CD4-positive, CD25-positive, alpha-beta regulatory T cell (primary cell): Measurements from ENCODE around the gene TBC1D22A. TPM values are rescaled to one million over a fixed set of nuclear protein-coding genes. Genes with fewer than 3 reads are reported as not detected.

ENCODE experiments used
- ATAC-seq, 2 donors: fragments of 150-1000 bp; cut with Tn5 transposase; one replicate each; pipeline ENCODE4 v1.10.0; 2021; ENCODE audit warnings: low read depth in 2 of 2, moderate number of reproducible peaks in 2 of 2, moderate library complexity in 1 of 2
- DNase-seq, 3 donors: peaks; one replicate each; pipeline versions ENCODE4 v3.0.0 to v3.0.0-alpha.2; 2012 to 2022; ENCODE audit warnings: mixed read lengths in 1 of 3
- H3K27ac ChIP-seq: one replicate; pipeline ENCODE4 v1.7.0; 2013; ENCODE audit warnings: mild to moderate bottlenecking, low read length; ENCODE audit not compliant: insufficient read depth, poor library complexity, severe bottlenecking
- H3K27me3 ChIP-seq: one replicate; pipeline ENCODE4 v1.7.0; 2013; ENCODE audit warnings: low read length; ENCODE audit not compliant: control insufficient read depth, insufficient read depth
- H3K36me3 ChIP-seq: one replicate; pipeline ENCODE4 v1.7.0; 2013; ENCODE audit warnings: mild to moderate bottlenecking, low read length, moderate library complexity; ENCODE audit not compliant: control insufficient read depth, insufficient read depth
- H3K4me1 ChIP-seq: 2 replicates; pipeline ENCODE4 v1.7.0; 2013; ENCODE audit warnings: mild to moderate bottlenecking, low read length; ENCODE audit not compliant: insufficient read depth, control insufficient read depth, poor library complexity, severe bottlenecking
- H3K4me3 ChIP-seq: one replicate; pipeline ENCODE4 v1.7.0; 2013; ENCODE audit warnings: low read depth, mild to moderate bottlenecking, low read length, moderate library complexity
- H3K9me3 ChIP-seq, 2 experiments: 1 replicate in 1 of 2; 2 replicates in 1 of 2; pipeline ENCODE4 v1.7.0; 2013; ENCODE audit warnings: low read length in 2 of 2, mild to moderate bottlenecking in 1 of 2, moderate library complexity in 1 of 2; ENCODE audit not compliant: control insufficient read depth in 2 of 2
- H3K27ac Mint-ChIP-seq, 3 donors: one replicate each; pipeline ENCODE4 v1.8.0; 2020 to 2022; ENCODE audit warnings: mild to moderate bottlenecking in 3 of 3, mixed read lengths in 3 of 3, moderate library complexity in 2 of 3
- H3K27me3 Mint-ChIP-seq: one replicate; pipeline ENCODE4 v1.8.0; 2022; ENCODE audit warnings: mild to moderate bottlenecking, mixed read lengths
- H3K36me3 Mint-ChIP-seq: one replicate; pipeline ENCODE4 v1.8.0; 2020; ENCODE audit warnings: mixed read lengths
- H3K4me1 Mint-ChIP-seq, 4 donors: one replicate each; pipeline ENCODE4 v1.8.0; 2020 to 2022; ENCODE audit warnings: mixed read lengths in 4 of 4, mild to moderate bottlenecking in 1 of 4
- H3K4me3 Mint-ChIP-seq, 4 donors: one replicate each; pipeline ENCODE4 v1.8.0; 2020 to 2022; ENCODE audit warnings: mild to moderate bottlenecking in 4 of 4, mixed read lengths in 4 of 4, moderate library complexity in 3 of 4
- H3K9me3 Mint-ChIP-seq, 7 donors: one replicate each; pipeline ENCODE4 v1.8.0; 2020 to 2022; ENCODE audit warnings: mixed read lengths in 7 of 7, mild to moderate bottlenecking in 3 of 7, moderate library complexity in 2 of 7
- polyA plus RNA-seq, 4 donors: library from polyadenylated mRNA; unstranded; fragments of 300-500 nt; fragmentation: Illumina TruSeq; gene quantifications; one replicate each; pipeline ENCODE4 v1.2.3, GENCODE V29; 2021
- total RNA-seq: library from RNA; stranded (reverse); gene quantifications from one replicate; pipeline ENCODE4 v1.2.3, GENCODE V29; 2022

TBC1D22A gene
- total and polyA plus RNA-seq, 5 donors from 2014 or later: 19.8 to 42.5 (median 24.3) TPM

GRCh38 chr22:47038206-47038835 is 275.9 kb downstream of the TBC1D22A start:
- Mint-ChIP-seq H3K27me3 (peaks cover 4% of the 10 kb centered on the region), H3K9me3 (no peaks in the 10 kb centered on the region), H3K4me3 (no peak overlapping the region), H3K36me3 (peaks cover 15% of the 10 kb centered on the region), H3K27ac (no peak overlapping the region), H3K4me1 (peaks cover 5 to 19% (median 11%) of the 10 kb centered on the region in 4 donors)
- Histone ChIP-seq H3K36me3 (peaks cover 5% of the 10 kb centered on the region), H3K27me3 (no peaks in the 10 kb centered on the region), H3K4me1 (peaks cover 2% of the 10 kb centered on the region), H3K4me3 (no peak overlapping the region), H3K9me3 (no peaks in the 10 kb centered on the region), H3K27ac (no peak overlapping the region)
- no peak for DNase-seq
- ATAC-seq: no peak

GRCh38 chr22:47039356-47039755 is 276.9 kb downstream of the TBC1D22A start:
- H3K36me3 Mint-ChIP-seq: peaks cover 15% of the 10 kb centered on the region
- Histone ChIP-seq H3K27me3 (no peaks in the 10 kb centered on the region), H3K36me3 (peaks cover 5% of the 10 kb centered on the region), H3K27ac (no peak overlapping the region), H3K9me3 (no peaks in the 10 kb centered on the region), H3K4me1 (peaks cover 8% of the 10 kb centered on the region), H3K4me3 (no peak overlapping the region)
- peaks cover 4% of the 10 kb centered on the region for H3K27me3 Mint-ChIP-seq
- H3K27ac Mint-ChIP-seq: no peak overlapping the region
- H3K4me1 Mint-ChIP-seq: peaks cover 6 to 27% (median 15%) of the 10 kb centered on the region in 4 donors
- H3K4me3 Mint-ChIP-seq: peak overlapping the region in 1 of 4 donors; percentile 44
- no peak for ATAC-seq
- DNase-seq: no peak
- no peaks in the 10 kb centered on the region for H3K9me3 Mint-ChIP-seq

- Histone ChIP-seq H3K4me3 (no peak overlapping the region), H3K36me3 (peaks cover 5% of the 10 kb centered on the region), H3K27me3 (no peaks in the 10 kb centered on the region), H3K27ac (no peak overlapping the region), H3K4me1 (peaks cover 8% of the 10 kb centered on the region), H3K9me3 (no peaks in the 10 kb centered on the region)
- ATAC-seq (no peak), DNase-seq (no peak)
- no peaks in the 10 kb centered on the region for H3K9me3 Mint-ChIP-seq
- peaks cover 4% of the 10 kb centered on the region for H3K27me3 Mint-ChIP-seq
- peaks cover 9 to 36% (median 18%) of the 10 kb centered on the region in 4 donors for H3K4me1 Mint-ChIP-seq
- peaks cover 15% of the 10 kb centered on the region for H3K36me3 Mint-ChIP-seq
- no peak overlapping the region for H3K4me3 Mint-ChIP-seq
- peak overlapping the region in 1 of 3 donors; percentile 36 for H3K27ac Mint-ChIP-seq
Measured at GRCh38 chr22:47040486-47041270, 278.2 kb downstream of the TBC1D22A start.

GRCh38 chr22:47041271-47042115 is 279.0 kb downstream of the TBC1D22A start:
- no peak for ATAC-seq
- H3K4me1 ChIP-seq: peaks cover 8% of the 10 kb centered on the region
- Mint-ChIP-seq H3K4me3 (peak overlapping the region in 1 of 4 donors; percentile 30), H3K9me3 (no peaks in the 10 kb centered on the region), H3K4me1 (peaks cover 9 to 39% (median 19%) of the 10 kb centered on the region in 4 donors), H3K36me3 (peaks cover 15% of the 10 kb centered on the region), H3K27me3 (peaks cover 4% of the 10 kb centered on the region), H3K27ac (peak overlapping the region in 1 of 3 donors; percentile 58)
- no peaks in the 10 kb centered on the region for H3K27me3 ChIP-seq
- no peak overlapping the region for H3K27ac ChIP-seq
- H3K4me3 ChIP-seq: no peak overlapping the region
- DNase-seq: no peak
- H3K9me3 ChIP-seq: no peaks in the 10 kb centered on the region
- peaks cover 3% of the 10 kb centered on the region for H3K36me3 ChIP-seq

- H3K9me3 Mint-ChIP-seq: no peaks in the 10 kb centered on the region
- Histone ChIP-seq H3K9me3 (no peaks in the 10 kb centered on the region), H3K27ac (no peak overlapping the region), H3K4me3 (no peak overlapping the region), H3K36me3 (peaks cover 3% of the 10 kb centered on the region), H3K27me3 (no peaks in the 10 kb centered on the region), H3K4me1 (peaks cover 8% of the 10 kb centered on the region)
- no peak for DNase-seq
- no peak for ATAC-seq
- peaks cover 15% of the 10 kb centered on the region for H3K36me3 Mint-ChIP-seq
- peak overlapping the region in 2 of 3 donors; percentile 38 to 75 for H3K27ac Mint-ChIP-seq
- H3K4me3 Mint-ChIP-seq: no peak overlapping the region
- H3K4me1 Mint-ChIP-seq: peaks cover 9 to 45% (median 23%) of the 10 kb centered on the region in 4 donors
- peaks cover 4% of the 10 kb centered on the region for H3K27me3 Mint-ChIP-seq
Measured at GRCh38 chr22:47042116-47042825, 279.8 kb downstream of the TBC1D22A start.

GRCh38 chr22:47042861-47043496 is 280.5 kb downstream of the TBC1D22A start:
- no peak overlapping the region for H3K4me3 ChIP-seq
- peaks cover 8% of the 10 kb centered on the region for H3K4me1 ChIP-seq
- Mint-ChIP-seq H3K36me3 (peaks cover 15% of the 10 kb centered on the region), H3K9me3 (no peaks in the 10 kb centered on the region), H3K27me3 (peaks cover 4% of the 10 kb centered on the region), H3K27ac (peak overlapping the region in 1 of 3 donors; percentile 75), H3K4me1 (peaks cover 9 to 50% (median 23%) of the 10 kb centered on the region in 4 donors), H3K4me3 (no peak overlapping the region)
- no peak for DNase-seq
- H3K9me3 ChIP-seq: no peaks in the 10 kb centered on the region
- no peak for ATAC-seq
- H3K36me3 ChIP-seq: no peaks in the 10 kb centered on the region
- H3K27ac ChIP-seq: no peak overlapping the region
- H3K27me3 ChIP-seq: no peaks in the 10 kb centered on the region
